ENCODE results near the gene ARFGAP2.

- TF ChIP-seq REST (IDR thresholded peaks at IDR 0.05; ENCODE audit: borderline replicate concordance) (no peak), CTCF (IDR thresholded peaks at IDR 0.05; ENCODE audit: poor library complexity, severe bottlenecking) (no peak), SMC3 (conservative IDR thresholded peaks at IDR 0.05; ENCODE audit: poor library complexity) (no peak), RAD21 (conservative IDR thresholded peaks at IDR 0.05) (no peak), EZH2 (IDR thresholded peaks at IDR 0.05; ENCODE audit: borderline replicate concordance, insufficient read depth, low read length, poor library complexity, severe bottlenecking) (no peak), POLR2AphosphoS5 (IDR thresholded peaks at IDR 0.05) (no peak), TAF1 (IDR thresholded peaks at IDR 0.05; ENCODE audit: low read depth) (no peak), EP300 (conservative IDR thresholded peaks at IDR 0.05; ENCODE audit: poor library complexity, severe bottlenecking) (no peak), MXI1 (conservative IDR thresholded peaks at IDR 0.05; ENCODE audit: poor library complexity, severe bottlenecking) (no peak)
Observed at GRCh38 chr11:47186076-47186699, 9.5 kb upstream of the ARFGAP2 start, which contains the start of gene PACSIN3.
